DMS153 treated with DMSO at 0.1 percent for 48 hours (cell line): Measurements from ENCODE around the gene TMEM139.

Source experiments
- DNase-seq: peaks from one replicate; lab custom pipeline; 2025; ENCODE audit not compliant: unreplicated experiment; lab: John Stamatoyannopoulos, UW

TMEM139 gene

GRCh38 chr7:143321734-143322133, 37.0 kb downstream of the TMEM139 start:
- no peak for DNase-seq

DNA sequence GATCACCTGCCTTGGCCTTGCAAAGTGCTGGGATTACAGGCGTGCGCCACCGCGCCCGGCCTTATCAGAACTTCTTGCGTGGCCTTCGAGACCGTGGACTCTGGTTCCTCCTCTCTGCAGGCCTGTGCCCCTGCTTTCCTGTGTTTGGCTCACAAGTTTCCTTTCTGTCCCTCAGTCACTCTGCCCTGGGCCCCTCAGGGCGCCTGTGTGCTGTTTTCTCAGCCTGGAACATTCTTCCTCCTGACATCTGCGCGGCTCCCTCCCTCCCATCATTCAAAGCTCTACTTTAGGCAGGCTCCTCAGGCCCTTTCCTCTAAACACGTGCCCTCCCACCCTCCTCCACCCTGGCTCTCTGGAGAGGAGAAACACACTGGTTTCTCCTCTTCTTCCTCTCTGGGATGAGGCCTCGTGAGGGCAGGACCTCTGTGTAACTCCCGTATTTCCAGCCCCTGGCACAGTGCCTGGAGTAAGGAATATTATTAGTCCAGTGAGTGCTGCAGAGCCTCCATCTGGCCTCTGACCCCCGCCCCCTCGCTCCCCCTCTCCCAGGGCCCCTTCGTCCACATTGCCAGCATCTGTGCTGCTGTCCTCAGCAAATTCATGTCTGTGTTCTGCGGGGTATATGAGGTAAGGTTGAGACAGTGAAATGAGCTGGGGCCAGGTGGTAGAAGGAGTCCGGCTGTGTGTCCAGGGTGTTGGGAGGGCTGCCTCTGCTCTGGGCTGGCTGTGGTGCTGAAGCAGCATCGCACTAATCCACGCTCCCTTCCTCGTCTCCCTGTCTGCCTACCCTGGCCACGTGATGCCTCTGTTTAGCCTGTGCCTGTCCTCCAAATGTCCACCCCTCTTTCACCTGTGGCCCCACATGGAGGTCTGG, 38.2 kb downstream of the TMEM139 start:
- no peak for DNase-seq

DNA sequence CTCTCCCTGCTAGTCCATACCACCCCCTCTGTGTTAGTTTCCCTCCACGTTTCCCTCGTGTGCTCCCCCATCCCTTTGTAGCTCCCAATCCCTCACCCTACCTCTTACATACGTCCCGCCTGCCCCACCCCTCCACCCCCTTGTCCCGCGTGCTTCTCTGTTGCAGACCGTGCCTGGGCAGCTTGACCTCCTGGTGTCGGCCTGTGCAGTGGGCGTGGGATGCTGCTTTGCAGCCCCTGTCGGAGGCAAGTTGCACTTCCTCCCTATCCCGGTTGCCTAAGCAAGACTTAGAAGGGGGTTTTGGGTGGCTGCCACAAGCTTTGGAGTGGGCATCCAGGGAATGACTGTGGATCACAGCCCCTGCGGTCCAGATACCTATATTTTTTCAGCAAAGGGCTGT, 38.9 kb downstream of the TMEM139 start:
- DNase-seq: no peak

GRCh38 chr7:143325240-143325639, 40.5 kb downstream of the TMEM139 start:
- DNase-seq: no peak

GRCh38 chr7:143327903-143328302, 43.1 kb downstream of the TMEM139 start:
- DNase-seq: no peak

DNA sequence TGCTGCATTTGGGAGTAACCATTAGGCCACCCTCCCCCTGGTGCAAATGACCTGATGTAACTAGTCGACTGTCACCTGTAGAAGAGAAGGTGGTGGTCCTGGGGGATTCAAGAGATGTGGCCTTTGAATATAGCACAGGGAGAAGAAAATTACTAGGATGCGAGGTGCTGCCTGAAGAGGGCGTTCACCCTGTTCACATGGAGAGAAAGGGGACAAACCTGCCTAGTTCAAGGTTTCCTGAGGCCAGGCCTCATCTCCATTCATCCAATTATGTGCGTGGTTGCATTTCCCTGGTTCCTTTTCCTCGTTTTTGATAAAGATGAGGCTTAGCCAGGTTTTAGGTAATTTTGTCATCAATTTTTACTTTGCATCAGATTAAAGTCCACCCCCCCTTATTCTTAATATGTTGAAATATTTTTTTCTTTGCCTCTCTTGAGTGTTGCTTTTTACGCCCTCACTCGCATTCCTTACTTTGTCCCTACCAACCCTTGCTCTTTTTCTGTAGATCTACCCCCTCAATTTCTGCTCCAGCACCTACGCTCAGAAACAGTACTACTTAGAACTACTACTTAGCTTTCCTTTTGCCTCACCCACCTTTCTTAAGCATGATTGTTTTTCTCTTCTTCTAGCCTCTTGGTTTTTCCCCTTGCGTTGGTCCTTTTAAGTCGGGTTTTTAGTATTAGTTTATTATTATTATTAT, 44.9 kb downstream of the TMEM139 start:
- DNase-seq: no peak

- DNase-seq: no peak
Measured at GRCh38 chr7:143331179-143331801, 46.5 kb downstream of the TMEM139 start.

DNA sequence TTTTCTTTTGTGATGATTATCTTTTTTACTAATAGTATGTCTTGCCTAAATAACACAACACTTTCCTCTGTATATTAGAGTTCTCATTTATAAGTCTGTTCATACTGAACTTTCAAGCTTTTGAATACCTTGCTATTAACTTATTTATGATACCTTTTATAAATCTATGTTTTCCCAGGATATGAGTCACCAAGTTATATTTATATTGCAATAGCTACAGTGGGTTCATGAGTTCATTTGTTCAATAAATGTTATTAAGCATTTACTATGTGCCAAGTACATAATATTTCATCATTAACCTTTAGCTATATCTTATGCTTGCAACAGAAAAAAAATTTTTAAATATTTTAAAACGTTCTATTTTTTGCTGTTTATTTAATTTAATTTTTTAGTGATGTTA, 49.5 kb downstream of the TMEM139 start:
- no peak for DNase-seq

DNA sequence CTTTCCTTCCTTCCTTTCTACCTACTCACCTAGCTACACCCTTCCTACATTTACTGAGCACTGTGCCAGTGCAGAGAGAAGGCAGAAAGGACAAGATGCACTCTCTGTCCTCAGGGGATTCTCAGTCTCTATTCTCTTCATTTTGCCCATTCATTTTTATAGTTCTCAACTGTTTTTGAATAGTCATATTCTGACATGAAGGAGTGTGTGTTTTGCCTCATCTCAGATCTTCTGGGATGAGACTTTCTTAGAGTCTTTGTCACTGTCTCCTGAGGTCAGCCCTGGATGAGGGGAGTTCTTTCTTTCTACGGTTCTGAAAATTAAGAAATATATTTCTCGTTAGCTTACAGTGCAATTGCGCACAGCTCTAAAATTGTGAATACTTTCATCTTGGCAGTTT, 52.5 kb downstream of the TMEM139 start:
- no peak for DNase-seq
